GM21717 (cell line): ENCODE results near the gene CPSF7.
"Not testable (repeated sequence)": the region's sequence is repeated elsewhere in the genome, so short reads cannot be mapped to it uniquely, and the experiment has no call there.

Experiments used
- ATAC-seq: cut with Tn5 transposase; IDR thresholded peaks from one replicate; pipeline ENCODE4 v1.9.1; 2021; ENCODE audit warnings: mild to moderate bottlenecking, moderate library complexity; ENCODE audit not compliant: unreplicated experiment

The CPSF7 gene

DNA sequence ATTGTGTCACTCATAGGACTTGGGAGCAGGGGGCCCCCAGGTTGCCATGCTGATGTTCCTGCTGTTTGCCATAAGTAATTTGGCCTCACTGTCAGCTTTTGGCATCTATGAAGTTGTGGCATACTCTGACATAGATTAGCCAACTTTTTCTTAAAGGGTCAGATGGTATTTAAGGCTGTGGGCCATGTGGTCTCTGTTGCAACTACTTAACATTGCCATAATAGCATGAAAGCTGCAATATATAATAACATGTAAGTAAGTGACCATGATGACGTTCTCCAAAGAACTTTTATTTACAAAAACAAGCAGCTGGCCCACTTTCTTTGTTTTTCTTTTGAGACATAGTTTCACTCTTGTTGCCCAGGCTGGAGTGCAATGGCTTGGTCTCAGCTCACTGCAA, 39.6 kb downstream of the CPSF7 start:
- ATAC-seq = no peak

DNA sequence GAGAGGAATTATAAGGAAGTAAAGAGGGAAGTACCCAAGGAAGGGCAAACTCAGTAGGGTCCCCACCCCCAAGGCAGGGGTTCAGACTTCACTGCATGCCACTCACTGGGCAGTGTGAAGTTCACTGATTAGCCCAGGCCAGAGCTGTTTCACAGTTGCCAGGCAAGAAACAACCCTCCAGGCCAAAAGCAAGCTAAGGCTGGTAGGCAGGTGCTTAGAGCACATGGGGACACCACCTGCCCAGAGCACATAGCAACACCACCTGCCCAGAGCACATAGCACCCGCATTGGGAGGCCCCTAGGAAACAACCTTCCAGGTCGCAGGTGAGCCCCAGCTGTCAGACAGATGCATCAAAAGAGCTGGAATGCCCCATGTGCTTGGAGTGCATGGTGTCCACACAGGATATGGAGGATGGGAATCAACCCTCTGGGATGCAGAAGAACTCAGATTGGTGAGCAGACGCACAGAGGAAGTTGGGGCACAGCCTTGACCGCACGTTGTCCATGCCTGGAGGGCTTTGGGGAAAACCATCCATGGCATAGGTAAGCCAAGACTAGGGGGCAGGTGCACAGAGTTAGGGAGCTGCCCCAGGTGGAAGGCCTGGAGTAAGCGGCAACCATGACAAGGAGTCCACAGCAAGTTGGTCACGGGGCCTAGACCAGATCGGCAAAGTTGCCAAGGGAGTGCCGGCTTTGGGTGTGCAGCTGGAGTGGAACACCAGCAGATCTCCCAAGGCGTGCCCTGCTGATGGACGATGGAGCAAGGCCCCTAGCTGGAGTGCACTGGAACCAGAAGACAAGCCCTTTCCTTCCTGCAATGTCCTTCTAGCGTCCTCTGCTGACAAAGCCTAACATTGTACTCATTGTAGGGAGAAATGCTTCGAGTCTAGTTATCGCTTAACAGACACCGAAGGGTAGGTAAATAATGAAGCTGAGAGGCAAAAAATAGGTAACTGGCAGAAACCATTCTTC, 45.2 kb downstream of the CPSF7 start:
- no peak for ATAC-seq

GRCh38 chr11:61383859-61384258, 45.9 kb downstream of the CPSF7 start:
- ATAC-seq = not testable (repeated sequence)

DNA sequence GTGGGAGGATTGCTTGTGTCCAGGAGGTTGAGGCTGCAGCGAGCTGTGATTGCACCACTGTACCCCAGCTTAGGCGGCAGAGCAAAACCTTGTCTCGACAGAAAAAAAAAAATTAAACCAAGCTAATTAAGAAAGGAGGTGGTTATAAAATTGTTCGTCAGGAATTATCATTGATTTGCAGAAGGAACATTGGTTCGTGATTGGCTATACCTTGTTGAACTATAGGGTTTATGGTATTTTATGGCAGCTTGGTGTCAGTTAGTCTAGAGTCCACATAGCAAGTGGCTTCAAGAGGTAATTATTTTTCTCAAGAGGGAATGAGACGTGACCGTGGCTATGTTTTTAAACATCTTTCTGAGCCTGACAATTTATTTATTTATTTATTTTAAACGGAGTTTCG, 48.9 kb downstream of the CPSF7 start:
- ATAC-seq = no peak

DNA sequence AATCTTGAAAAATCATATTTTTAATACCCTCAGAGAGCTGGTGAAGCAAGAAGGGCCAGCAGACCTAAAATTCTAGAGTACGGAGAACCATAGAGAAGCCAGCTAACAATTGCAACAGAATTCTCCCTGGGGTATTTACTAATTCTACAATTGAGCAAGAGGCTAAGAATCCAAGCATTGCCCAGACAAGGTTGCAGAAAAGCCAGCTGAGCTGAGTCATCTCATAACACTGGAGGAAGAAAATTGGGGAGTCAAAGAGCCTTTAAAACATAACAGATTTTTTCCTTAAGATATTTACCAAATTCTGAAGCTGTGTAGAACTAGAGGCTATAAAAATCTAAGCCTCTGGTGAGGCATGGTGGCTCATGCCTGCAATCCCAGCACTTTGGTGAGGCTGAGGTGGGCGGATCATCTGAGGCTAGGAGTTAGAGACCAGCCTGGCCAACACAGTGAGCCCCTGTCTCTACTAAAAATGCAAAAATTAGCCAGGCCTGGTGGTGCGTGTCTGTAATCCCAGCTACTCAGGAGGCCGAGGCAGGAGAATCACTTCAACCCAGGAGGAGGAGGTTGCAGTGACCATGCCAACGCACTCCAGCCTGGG, 51.0 kb downstream of the CPSF7 start:
- ATAC-seq = no peak

DNA sequence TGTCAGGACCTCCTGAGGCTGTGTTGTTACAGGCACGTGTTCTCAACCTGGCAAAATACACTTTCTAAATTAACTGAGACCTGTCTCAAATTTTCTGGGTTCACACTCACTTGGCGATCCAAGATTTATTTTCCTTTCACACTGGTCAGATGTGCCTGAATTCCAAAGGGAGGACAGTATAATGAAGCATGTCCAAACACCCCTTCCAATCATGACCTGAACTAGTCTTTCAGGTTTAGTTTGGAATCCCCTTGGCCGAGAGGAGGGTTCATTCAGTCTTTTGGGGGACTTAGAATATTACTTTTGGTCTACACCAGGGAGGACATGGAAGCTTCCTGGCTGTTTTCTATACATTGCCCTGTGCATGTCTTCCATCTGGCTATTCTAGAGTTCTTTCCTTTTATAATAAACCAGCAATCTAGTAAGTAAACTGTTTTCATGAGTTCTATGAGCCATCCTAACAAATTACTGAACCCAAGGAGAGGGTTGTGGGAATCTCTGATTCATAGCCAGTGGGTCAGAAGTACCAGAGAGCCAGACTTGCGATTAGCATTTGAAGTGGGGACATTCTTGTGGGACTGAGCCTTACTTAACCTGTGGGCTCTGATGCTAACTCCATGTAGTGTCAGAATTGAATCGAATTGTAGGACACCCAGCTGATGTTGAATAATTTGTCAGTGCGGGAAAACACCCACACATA, 52.2 kb downstream of the CPSF7 start:
- no peak for ATAC-seq

DNA sequence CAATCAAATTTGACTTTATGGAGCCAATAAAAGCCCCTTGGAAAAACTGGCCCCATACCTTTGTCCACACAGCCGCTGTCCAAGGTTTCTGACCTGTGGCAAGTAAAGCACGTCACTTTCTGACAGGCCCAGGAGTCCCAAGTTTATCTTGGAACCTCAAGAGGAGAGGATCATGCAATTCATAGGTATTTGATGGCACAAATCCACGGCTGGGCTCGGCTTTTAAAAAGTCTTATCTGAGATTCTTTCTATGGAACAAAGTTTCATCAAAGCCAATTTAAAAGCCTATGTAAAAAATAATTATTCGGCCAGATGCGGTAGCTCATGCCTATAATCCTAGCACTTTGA, 54.0 kb downstream of the CPSF7 start:
- no peak for ATAC-seq

DNA sequence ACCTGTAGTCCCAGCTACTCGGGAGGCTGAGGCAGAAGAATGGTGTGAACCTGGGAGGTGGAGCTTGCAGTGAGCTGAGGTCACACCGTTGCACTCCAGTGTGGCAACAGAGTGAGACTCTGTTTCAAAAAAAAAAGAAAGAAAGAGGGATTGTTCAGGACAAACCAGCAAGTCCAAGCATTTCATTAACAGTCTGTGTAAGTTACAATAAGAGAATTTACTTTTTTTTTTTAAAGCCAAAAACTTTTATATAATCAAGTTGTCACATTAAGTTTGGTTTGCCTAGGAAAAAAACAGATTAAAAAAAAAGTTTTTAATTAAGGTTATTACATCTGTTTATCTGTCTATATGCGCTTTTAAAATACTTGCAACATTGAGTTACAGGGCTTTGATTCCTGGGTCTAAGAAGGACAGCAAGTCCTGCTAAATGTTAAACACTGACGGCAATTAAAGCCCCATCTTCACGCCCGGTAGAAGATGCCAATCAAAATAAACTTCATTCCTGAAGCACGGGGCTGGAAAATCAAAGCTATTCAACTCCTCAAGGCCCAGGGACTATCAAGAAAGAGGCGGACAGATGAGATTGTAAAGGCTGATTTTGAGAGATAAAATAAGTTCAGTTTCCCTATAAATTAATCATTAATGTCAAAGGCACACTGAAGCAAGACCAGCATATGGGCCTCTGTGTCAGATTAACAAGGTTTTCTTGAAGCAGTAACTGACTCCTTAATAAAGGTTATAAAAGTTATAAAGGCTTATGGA, 56.9 kb downstream of the CPSF7 start:
- no peak for ATAC-seq

DNA sequence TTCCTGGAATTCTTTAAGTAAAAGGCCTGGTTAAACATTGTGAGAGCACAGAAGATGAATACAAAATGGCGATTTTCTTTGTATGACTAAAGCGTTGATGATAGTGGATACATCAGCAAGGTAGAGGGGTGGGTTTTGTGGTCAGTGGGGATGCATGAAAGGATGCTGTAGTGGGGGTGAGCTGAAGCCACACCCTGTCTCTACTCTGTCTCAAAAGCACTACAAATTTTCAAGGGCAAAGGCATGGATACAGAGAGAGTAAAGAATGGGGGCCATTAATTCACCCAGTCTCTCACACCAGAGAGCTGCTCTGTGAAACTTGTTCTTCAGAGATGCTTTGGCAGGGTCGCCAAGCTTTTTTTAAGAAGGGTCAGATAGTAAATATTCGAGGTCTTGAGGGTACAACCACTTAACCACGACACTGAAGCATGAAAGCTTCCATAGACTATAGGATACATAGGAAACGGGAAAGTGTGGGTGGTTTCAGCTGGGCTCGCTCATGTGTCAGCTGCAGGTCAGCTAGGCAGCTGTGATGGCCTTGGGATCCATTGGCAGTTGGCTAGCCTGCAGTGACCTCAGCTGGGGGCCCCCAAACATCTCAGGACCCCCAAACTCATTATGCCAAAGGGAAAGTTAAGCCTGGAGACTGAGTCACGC, 59.3 kb downstream of the CPSF7 start:
- no peak for ATAC-seq

DNA sequence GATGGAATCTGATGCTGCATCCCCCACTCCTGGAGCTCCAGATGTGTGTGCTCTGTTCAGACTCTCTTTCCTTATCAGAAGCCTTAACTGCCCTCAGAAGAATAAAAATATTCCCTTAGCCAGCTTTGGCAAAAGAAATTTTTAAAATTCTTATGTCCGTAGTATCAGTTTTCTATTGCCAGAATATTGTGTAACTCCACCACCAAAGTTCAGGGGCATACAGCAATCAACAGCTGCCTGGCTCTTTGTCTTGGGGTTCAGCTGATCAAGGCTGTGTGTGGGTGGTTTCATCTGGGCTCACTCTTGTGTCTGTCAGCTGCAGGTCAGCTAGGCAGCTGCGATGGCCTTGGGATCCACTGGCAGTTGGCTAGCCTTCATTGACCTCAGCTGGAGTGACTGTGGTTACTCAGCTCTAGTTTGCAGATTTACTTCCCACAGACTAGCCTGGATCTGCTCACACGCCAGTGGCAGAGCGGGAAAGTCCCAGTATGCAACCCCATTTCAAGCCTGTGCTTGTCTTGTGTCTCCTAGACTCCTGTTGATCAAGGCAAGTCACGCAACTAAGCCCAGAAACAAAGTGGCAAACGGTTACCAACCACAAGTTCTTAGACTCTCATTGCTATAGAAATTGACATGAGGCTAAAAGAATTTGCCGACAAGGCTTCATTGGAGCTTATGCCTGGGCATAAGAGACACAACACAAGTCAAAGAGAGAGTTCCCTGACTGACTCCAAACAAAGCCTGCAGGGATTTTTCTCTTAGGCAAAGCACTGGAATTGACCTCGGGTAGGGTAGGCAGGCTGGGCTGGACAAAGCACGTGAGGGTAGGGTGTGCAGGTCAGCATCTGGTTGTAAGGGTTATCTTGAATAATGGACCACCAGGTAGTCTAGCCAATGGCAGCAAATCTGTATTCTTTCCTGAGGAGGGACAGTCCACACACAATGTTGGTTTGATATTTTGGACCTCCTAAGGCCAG, 60.1 kb downstream of the CPSF7 start:
- no peak for ATAC-seq

DNA sequence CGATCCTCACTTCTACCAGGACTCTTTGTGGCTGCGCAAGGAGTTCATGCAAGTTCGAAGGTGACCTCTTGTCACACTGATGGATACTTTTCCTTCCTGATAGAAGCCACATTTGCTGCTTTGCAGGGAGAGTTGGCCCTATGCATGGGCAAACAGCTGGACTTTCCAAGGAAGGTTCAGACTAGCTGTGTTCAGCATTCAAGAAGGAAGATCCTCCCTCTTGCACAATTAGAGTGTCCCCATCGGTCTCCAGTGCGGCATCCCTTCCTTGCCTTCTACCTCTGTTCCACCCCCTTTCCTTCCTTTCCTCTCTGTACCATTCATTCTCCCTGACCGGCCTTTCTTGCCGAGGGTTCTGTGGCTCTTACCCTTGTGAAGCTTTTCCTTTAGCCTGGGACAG, 61.1 kb downstream of the CPSF7 start:
- ATAC-seq = no peak

- ATAC-seq = no peak
These were observed 62.4 kb downstream of the CPSF7 start for GRCh38 chr11:61367406-61367805.

- ATAC-seq = no peak
These were observed 65.6 kb downstream of the CPSF7 start for GRCh38 chr11:61364012-61364675.

DNA sequence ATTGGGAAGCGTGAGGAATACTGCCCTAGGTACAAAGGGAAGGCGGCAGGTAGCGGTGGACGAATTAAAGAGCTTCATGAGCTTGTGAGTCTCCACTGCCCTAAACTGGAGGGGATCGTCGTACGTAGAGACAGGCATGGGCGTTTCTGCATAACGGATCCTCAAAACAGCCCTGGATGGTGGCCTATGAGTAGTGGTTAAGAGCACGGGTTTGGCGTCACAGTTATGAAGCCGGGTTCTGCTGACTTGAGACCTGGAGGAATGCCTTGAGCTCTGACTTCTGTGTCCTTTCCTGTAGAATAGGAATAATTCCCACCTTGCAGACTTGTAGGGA, 67.3 kb downstream of the CPSF7 start:
- ATAC-seq = no peak

DNA sequence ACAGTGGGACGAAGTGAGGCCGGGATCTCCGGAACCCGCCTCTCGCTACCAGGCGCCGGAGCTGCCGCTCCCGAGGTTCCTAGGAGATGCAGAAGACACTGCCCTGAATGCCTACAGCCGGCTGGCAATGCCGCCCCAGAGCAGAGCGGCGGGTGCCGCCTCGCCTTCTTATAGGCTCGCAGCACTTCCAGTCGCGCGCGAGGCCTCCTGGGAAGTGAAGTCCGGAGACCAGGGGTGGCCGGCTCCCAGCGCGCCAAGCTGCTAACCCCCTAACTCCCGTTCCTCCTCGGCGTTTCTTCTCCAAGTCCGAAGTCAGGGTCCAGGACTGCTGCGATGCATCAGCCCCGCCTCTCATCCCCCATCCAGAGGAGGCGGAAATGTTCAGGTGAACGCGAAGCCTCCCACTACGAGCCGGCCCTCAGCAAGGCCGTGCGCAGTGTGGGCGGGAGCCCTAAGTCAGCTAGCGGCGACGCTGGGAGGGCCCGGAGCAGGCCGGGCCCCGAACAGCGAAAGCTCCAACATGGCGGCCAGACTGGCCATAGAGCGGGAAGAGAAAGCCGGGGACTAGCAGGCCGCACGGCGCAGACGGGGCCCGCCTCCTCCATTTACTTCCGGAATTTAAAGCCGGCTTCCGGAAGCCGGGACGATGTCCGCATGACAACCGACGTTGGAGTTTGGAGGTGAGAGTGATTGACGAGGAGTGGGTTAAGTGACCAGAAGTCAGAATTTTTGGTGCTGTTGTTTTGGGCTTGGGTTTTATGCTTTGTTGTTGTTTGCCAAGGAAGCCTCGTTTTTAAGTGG, 67.8 kb downstream of the CPSF7 start, which contains the start of the genes CYB561A3 and TMEM138:
Gene CYB561A3, minus strand, starts transcription at position 142 of the 801 bp plus-strand sequence. CDS start 5,169 bp downstream, outside the sequence.
Gene TMEM138, plus strand, starts transcription at position 634 of the 801 bp plus-strand sequence. CDS start 2,017 bp downstream, outside the sequence.
- peak; percentile 80 for ATAC-seq

GRCh38 chr11:61361237-61361740, 68.5 kb downstream of the CPSF7 start:
- ATAC-seq = no peak

GRCh38 chr11:61359516-61359915, 70.3 kb downstream of the CPSF7 start:
- ATAC-seq = no peak

GRCh38 chr11:61358566-61358965, 71.2 kb downstream of the CPSF7 start:
- no peak for ATAC-seq
